Measurements from ENCODE around the gene PHF1.
"Not testable (repeated sequence)": the region's sequence is repeated elsewhere in the genome, so short reads cannot be mapped to it uniquely, and the experiment has no call there.

Gene PHF1

DNA sequence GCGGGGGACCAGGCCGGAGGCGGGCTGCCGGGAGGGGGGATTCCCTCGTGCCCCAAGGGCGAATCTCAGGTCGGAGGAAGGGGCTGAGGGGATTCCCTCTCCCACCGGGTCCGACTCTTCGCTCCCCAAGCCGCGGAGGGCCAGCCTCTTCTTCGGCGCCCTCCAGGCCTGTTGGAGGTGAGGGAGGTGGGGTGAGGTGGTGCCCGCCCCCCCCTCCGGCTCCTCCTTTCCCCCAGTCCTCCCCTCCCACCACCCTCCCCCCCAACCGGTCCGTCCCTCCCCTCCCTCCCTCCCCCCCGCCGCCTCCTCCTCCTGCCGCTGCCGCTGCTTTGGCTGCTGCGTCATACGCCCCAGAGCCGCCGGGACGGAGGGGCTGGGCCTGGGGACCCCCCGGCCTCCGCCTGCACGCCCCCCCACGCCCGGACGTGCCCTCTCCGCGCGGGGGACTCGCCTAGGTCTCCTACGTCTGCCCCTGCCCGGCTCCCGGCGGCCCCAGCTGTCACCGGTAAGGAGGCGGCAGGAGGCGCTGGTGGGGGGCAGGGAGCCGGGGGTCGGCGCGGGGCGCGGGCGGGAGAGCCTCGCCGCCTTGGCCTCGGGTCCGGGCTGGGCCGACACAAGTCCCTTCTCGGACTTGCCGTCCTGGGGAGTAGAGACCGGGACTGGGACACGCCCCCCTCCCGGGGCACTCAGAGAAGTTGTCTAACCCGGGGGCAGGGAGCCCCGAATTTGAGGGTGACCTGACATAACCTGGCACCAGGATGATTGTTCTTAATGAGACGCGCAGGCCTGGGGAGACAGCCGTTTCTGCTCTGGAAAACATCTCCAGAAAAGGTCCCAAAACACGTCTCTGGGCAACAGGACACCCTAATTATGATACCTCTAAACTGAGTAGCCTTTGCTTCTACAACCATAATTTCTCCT is at the start of gene PHF1:
Gene PHF1 (plus strand): TSS at position 304 of the 921 bp plus-strand sequence. CDS start 1,250 bp downstream, outside the sequence.
- DNase-seq, result peak; percentile 79 to 82

- DNase-seq, result not testable (repeated sequence)
These were observed 47.3 kb upstream of the PHF1 start for GRCh38 chr6:33363486-33363885.

DNA sequence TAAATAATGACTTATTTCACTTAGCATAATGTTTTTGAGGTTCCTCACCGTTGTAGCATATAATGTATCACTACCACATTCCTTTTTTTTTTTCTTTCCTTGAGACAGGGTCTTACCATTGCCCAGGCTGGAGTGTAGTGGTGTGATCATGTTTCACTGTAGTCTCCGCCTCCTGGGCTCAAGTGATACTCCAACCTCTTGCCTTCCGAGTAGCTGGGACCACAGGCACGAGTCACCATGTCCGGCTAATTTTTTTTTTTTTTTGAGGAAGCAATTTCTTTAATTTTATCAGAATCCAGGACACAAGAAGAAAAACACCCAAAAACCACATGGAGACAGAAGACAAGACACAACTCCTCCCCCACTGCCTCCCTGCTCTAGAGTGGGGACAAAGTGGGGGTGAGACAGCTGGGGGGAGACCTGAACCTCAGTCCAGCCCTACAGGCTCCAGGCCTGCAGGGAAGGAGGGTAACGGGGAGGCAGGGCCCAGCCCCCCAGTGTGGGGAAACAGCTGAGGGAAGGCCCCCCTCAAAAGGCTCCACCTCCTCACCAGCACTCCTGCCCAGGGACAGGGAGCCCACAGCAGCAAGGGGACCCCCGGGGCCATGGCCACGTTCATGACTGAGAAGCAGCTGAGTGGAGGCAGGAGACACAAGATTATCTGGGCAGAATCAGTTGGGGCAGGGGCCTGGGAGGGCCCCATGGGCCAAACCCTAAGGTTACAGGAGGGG is 46.2 kb upstream of the PHF1 start:
- DNase-seq, result not testable (repeated sequence)

GRCh38 chr6:33365206-33365971 is 45.4 kb upstream of the PHF1 start:
- not testable (repeated sequence) for DNase-seq

DNA sequence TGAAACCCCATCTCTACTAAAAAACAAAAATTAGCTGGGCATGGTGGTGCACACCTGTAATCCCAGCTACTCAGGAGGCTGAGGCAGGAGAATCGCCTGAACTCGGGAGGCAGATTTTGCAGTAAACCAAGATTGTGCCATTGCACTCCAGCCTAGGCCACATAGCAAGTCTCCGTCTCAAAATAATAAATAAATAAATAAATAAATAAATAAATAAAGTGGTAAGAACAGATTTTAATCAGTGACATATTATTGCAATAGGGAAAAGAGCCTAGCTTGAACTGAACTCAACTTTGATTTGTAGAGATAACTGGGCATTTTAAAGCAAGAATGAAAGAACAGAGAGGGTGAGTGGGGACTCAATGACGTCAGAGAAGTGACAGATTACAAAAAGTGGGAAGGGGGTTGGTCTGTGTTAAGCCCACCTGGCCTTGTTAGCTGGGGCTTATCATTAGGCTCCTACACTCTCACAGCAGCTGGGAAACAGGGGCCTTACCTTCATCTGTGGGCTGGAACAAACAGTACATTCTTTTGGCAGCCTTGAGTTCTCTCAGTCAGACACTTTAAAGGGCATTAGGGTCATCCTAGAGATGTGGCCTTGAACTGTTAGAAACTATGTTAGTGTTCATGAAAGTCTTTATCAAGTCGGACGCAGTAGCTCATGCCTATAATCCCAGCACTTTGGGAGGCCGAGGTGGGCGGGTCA is 43.7 kb upstream of the PHF1 start:
- DNase-seq, result no peak

DNA sequence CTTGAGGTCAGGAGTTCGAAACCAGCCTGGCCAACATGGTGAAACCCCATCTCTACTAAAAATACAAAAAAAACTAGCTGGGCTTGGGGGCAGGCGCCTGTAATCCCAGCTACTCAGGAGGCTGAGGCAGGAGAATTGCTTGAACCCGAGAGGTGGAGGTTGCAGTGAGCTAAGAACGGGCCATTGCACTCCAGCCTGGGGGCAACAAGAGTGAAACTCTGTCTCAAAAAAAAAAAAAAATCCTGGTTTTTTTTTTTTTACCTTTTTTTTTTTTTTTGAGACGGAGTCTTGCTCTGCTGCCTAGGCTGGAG is 43.1 kb upstream of the PHF1 start:
- DNase-seq, result not testable (repeated sequence)

DNA sequence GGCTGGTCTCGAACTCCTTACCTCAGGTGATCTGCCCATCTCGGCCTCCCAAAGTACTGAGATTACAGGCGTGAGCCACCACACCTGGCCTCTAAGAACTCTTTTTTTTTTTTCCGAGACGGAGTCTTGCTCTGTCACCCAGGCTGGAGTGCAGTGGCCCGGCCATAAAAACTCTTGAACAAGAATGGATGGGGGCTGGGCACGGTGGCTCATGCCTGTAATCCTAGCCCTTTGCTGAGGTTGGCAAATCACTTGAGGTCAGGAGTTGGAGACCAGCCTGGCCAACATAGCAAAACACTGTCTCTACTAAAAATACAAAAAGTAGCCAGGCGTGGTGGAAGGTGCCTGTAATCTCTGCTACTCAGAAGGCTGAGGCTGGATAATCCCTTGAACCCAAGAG is 38.9 kb upstream of the PHF1 start:
- not testable (repeated sequence) for DNase-seq

DNA sequence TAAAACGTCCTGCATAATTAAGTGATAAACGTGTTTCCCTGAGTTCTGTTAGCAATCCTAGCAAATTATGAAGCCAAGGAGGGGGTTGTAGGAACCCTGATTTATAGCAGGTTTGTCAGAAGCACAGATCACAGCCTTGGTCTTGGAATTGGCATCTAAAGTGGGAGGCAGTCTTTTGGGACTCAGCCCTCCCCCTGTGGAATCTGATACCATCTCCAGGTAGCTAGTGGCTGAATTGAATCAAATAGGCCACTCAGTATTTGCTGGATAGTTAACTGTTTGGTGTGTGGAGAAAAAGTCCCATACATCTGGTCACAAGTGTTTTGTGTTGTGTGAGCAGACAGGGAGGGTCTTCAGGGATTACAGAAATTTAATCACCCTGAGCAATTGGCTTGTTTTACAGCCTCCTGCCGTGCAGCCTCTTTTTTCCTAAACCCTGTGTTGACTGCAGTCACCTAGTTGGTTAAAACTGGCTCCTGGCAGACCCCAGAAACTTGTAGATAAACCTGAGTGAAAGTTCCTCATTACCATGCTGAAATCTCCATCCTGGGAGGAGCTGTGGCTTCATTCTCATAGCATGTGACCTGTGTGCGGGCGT is 38.2 kb upstream of the PHF1 start:
- no peak for DNase-seq

DNA sequence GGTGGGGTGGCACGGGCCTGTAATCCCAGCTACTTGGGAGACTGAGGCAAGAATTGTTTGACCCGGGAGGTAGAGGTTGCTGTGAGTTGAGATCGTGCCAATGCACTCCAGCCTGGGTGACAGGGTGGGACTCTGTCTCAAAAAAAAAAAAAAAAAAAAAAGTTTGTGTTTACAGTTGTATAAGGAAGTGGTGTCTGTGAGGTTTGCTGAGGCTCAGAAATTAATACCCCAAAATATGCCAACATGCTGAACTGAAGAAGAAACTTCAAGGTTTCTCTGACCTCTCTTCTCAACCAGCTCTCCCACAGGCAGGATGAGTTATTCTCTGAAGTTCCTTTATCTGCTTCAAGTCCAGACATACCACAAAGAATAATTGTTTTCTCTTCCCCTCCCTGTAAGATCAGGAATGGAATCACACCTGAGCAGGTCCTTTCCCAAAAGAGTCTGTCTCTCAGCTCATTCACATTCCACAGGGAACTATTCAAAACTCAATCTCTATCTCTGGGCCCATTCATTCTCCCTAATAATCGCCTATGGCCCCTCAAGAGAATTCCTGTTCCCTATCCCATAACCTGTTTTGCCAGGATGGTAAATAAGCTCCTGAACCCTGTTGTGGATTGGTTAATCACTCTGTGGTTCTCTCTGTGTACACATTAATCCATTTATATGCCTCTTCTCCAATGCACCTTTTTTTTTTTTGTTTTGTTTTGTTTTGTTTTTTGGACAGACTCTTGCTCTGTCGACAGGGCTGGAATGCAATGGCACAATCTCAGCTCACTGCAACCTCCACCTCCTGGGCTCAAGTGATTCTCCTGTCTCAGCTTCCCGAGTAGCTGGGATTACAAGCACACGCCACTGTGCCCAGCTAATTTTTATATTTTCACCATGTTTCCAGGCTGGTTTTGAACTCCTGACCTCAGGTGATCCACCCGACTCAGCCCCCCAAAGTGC is 36.6 kb upstream of the PHF1 start:
- no peak for DNase-seq

GRCh38 chr6:33375143-33375671 is 35.6 kb upstream of the PHF1 start:
- DNase-seq, result peak; percentile 91 to 92

DNA sequence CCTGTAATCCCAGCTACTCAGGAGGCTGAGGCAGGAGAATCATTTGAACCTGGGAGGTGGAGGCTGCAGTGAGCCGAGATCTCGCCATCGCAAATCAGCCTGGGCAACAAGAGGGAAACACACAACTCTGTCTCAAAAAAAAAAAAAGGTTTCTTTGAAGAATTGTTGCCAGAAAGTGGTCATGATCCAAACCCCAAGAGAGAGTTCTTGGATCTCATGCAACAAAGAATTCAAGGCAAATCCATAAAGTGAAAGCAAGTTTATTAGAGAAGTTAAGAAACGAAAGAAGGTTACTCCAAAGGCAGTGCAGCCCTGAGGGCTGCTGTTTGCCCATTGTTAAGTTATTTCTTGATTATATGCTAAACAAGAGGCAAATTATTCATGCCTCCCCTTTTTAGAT is 33.6 kb upstream of the PHF1 start:
- no peak for DNase-seq

- DNase-seq, result not testable (repeated sequence)
These were observed 31.6 kb upstream of the PHF1 start for GRCh38 chr6:33379184-33379583.

DNA sequence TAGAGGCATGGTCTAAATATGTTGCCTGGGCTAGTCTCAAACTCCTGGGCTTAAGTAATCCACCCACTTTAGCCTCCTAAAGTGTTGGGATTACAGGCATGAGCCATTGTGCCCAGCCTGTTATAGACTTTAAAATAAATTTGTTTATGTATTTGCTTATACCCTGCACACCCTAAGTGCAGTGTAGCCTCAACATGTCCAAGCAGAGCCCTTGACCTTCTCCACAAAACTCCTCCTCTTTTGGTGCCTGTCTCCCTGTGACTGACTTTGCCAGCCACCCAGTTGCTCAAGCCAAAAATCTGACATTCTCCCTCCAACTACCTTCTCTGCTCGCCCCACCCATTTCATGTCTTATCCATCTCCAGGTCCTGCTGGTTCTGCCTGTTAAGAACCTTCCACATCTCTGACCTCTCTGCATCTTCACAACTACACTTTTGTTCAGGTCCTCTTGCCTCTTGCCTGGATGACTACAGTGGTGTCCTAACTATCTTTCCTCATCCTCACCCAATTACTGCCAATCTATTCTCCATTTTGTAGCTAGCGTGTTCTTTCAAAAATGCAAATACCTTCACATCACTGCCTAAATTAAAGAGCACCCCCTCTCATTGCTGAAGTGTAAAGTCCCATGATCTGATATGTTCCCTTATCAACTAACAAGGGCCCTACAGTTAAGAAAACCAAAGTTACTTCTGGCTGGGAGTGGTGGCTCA is 30.4 kb upstream of the PHF1 start:
- no peak for DNase-seq

GRCh38 chr6:33383427-33384185 is 27.2 kb upstream of the PHF1 start:
- no peak for DNase-seq

- no peak for DNase-seq
These were observed 26.2 kb upstream of the PHF1 start for GRCh38 chr6:33384581-33385020.

DNA sequence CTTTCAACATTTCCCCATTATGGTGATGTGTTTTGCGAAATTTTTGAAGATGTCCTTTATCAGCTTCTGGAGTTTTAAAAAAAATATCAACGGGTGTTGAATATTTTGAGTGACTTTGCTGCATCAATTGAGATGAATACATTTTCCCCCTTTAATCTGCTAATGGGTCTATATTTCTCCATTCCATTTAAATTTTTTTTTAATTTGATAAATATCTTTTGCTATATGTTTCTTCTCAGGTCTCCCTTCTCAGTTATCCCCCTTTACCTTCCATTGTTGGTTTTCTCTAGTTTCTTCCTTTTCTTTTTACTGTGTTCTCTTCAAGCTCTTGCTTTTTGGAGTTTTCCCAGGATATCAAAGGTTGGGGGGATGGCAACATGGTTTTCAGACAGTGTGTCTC is 20.6 kb upstream of the PHF1 start:
- no peak for DNase-seq

- DNase-seq, result no peak
These were observed 20.0 kb upstream of the PHF1 start for GRCh38 chr6:33390767-33391277.

DNA sequence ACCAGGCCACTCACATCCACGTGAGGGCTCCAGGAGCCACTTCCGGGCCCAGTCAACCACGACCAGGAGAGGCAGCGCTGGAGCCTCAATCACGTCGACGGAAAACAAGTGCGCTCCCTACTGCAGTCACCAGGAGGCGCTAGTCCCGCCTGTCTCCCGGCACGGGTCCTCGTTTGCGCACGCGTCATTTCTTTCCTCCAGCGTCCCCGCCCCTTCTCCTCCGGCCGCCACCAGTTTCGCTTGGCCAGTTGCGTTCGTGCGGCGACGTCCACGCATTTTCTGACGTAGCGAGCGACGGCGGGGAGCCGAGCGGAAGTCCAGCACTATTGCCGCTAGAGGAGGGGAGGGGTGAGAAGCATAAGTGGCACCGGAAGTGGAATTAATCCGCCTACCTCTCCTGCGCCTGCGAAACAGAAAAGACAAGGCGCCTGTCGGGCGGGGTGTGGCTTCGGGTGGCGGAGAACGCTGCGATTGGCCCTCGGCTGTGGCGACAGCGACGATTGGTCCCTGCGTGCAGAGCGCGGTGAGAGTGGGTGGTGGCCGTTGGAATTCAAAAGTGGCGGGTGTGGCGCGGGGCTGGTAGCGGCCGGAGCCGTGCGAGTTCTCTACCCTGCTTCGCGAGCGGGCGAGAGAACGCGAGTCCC is 19.4 kb upstream of the PHF1 start, which contains the start of gene KIFC1:
Gene KIFC1 (plus strand): TSS at position 546 of the 644 bp plus-strand sequence. CDS start 163 bp downstream, outside the sequence.
- DNase-seq, result peak; percentile 100

Data from AML-193 (cell line).